ENCODE data around the gene UTY. TPM values are rescaled to one million over a fixed set of nuclear protein-coding genes. Genes with fewer than 3 reads are reported as not detected.
A peak's percentile ranks its signal among the peaks of the same experiment; 100 is the strongest.

UTY gene
- 10 to 100 TPM in 2 of 4 donors, under 1 TPM in 1, not detected in 1; 0.06 to 48.8 (median 32.9) TPM for total RNA-seq

DNA sequence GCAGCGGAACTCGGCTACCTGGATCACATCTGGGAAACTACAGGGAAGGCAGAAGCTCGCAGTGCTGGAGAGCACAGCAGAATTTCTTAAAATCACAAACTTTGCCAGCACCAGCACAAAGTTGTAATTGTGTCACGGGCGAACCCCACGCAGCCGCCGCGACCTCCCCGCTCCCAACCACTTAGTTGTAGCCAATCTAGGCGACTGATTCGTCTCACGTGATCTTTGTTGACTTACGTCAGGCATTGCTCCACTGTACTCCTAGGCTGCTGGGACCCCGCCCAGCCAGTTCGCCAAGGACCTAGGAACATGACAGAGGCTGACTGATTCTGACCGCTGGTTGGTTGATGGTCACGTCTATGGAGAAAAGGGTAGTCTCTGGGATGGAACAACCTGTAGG, at the start of gene UTY:
TSS of gene UTY (minus strand) at position 206 of the 400 bp plus-strand sequence. CDS start 368 bp downstream, outside the sequence.
- Histone ChIP-seq H3K4me1 (peaks cover 0 to 30% (median 0%) of the 10 kb centered on the region in 3 donors), H3K9me3 (no peaks in the 10 kb centered on the region), H3K36me3 (peaks cover 0 to 4% (median 0%) of the 10 kb centered on the region in 3 donors), H3K27ac (peak within 1 kb of the TSS in 2 of 4 donors; percentile 90 to 96), H3K4me3 (peak within 1 kb of the TSS in 2 of 4 donors; percentile 55 to 68), H3K27me3 (no peaks in the 10 kb centered on the region)
- WGBS, 2 donors: no CpG with 5 or more reads among the region's 18 CpGs
- no peak for DNase-seq
- peak in 1 of 4 donors; percentile 92 for TF ChIP-seq POLR2A (IDR thresholded peaks at IDR 0.05)
- TF ChIP-seq, protein P1, sequence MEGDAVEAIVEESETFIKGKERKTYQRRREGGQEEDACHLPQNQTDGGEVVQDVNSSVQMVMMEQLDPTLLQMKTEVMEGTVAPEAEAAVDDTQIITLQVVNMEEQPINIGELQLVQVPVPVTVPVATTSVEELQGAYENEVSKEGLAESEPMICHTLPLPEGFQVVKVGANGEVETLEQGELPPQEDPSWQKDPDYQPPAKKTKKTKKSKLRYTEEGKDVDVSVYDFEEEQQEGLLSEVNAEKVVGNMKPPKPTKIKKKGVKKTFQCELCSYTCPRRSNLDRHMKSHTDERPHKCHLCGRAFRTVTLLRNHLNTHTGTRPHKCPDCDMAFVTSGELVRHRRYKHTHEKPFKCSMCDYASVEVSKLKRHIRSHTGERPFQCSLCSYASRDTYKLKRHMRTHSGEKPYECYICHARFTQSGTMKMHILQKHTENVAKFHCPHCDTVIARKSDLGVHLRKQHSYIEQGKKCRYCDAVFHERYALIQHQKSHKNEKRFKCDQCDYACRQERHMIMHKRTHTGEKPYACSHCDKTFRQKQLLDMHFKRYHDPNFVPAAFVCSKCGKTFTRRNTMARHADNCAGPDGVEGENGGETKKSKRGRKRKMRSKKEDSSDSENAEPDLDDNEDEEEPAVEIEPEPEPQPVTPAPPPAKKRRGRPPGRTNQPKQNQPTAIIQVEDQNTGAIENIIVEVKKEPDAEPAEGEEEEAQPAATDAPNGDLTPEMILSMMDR (IDR thresholded peaks at IDR 0.05): no peak
- intact Hi-C loops (cut with DNase I): no loop called here

DNA sequence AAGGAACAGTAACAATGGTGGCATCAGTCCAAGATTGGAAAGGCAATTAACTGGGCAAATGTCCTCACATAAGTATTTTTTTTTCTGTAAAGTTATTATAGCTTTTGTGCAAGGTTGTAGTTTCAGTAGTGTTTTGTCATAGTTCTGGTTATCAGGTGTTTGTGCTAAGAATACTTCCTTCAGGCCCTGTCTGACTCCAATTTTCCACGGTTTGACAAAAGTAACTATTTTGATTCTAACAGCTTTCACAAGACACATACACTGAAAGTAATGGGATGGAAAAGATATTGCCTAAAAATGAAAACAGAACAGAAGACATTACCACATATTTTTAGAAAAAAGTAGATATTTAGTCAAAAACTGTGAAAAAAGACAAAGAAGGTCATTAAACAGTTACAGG, 40.6 kb upstream of the UTY start:
- WGBS, 2 donors: 58% methylated on average over 1 of the region's 1 CpG; no CpG with 5 or more reads in 1 of the 2 donors
- H3K36me3 ChIP-seq: no peaks in the 10 kb centered on the region

DNA sequence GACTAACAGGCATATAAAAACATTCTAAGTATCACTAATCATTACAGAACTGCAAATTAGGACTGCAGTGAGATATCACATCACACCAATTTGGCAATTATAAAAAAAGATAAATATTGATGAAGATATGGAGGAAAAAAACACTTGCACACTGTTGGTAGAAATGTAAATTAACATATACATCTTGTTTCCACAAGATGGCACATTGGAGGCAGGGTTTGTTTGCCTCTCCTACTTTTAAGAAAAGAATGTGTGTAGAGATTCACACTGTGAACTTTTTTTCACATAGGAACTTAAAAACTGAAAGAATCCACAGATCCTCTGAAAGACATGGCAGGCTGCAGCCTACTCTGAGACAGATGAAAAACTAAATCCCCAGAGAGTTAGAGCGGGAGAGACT, 21.4 kb upstream of the UTY start:
- WGBS, 2 donors: 86% methylated on average over 1 of the region's 1 CpG; no CpG with 5 or more reads in 1 of the 2 donors
- TF ChIP-seq, protein P1 (IDR thresholded peaks at IDR 0.05): peak in 1 of 6 experiments; percentile 42
- TF ChIP-seq POLR2A (IDR thresholded peaks at IDR 0.05): no peak
- DNase-seq: no peak
- no peaks in the 10 kb centered on the region for H3K9me3 ChIP-seq
- H3K4me1 ChIP-seq: peaks cover 0 to 9% (median 0%) of the 10 kb centered on the region in 3 donors
- H3K27me3 ChIP-seq: no peaks in the 10 kb centered on the region
- H3K27ac ChIP-seq: no peak overlapping the region
- intact Hi-C loops (cut with DNase I): no loop called here
- H3K4me3 ChIP-seq: no peak overlapping the region
- H3K36me3 ChIP-seq: no peaks in the 10 kb centered on the region

More for the DNA sequence above, 40.6 kb upstream of the UTY start:
- no peaks in the 10 kb centered on the region for H3K27me3 ChIP-seq
- intact Hi-C loops (cut with DNase I): no loop called here
- TF ChIP-seq, protein P1 (IDR thresholded peaks at IDR 0.05): no peak
- TF ChIP-seq POLR2A (IDR thresholded peaks at IDR 0.05): no peak
- H3K4me3 ChIP-seq: no peak overlapping the region
- no peaks in the 10 kb centered on the region for H3K9me3 ChIP-seq
- H3K4me1 ChIP-seq: no peaks in the 10 kb centered on the region
- H3K27ac ChIP-seq: no peak overlapping the region
- no peak for DNase-seq

- intact Hi-C loops (cut with DNase I): no loop called here
Measured at GRCh38 chrY:13493737-13494136, 13.9 kb upstream of the UTY start.

GRCh38 chrY:13492408-13492807, 12.6 kb upstream of the UTY start:
- H3K27me3 ChIP-seq: no peaks in the 10 kb centered on the region
- 94% methylated on average over 2 of the region's 2 CpGs; no CpG with 5 or more reads in 1 of the 2 donors for WGBS, 2 donors

More at GRCh38 chrY:13493737-13494136, 13.9 kb upstream of the UTY start:
- peak overlapping the region in 2 of 4 donors; percentile 60 to 71 for H3K27ac ChIP-seq
- H3K9me3 ChIP-seq: no peaks in the 10 kb centered on the region
- no peak for DNase-seq
- no peaks in the 10 kb centered on the region for H3K27me3 ChIP-seq
- 43% methylated on average over 3 of the region's 3 CpGs; no CpG with 5 or more reads in 1 of the 2 donors for WGBS, 2 donors
- TF ChIP-seq, protein P1 (IDR thresholded peaks at IDR 0.05): no peak
- no peak for TF ChIP-seq POLR2A (IDR thresholded peaks at IDR 0.05)
- H3K4me1 ChIP-seq: peaks cover 0 to 22% (median 0%) of the 10 kb centered on the region in 3 donors
- no peaks in the 10 kb centered on the region for H3K36me3 ChIP-seq
- H3K4me3 ChIP-seq: no peak overlapping the region

More at GRCh38 chrY:13492408-13492807, 12.6 kb upstream of the UTY start:
- no peaks in the 10 kb centered on the region for H3K36me3 ChIP-seq
- peaks cover 0 to 22% (median 0%) of the 10 kb centered on the region in 3 donors for H3K4me1 ChIP-seq
- intact Hi-C loops (cut with DNase I): no loop called here
- no peak for TF ChIP-seq POLR2A (IDR thresholded peaks at IDR 0.05)
- TF ChIP-seq, protein P1 (IDR thresholded peaks at IDR 0.05): no peak
- H3K9me3 ChIP-seq: no peaks in the 10 kb centered on the region
- H3K27ac ChIP-seq: peak overlapping the region in 1 of 4 donors; percentile 71
- DNase-seq: no peak
- no peak overlapping the region for H3K4me3 ChIP-seq
